K562 (cell line): Measurements from ENCODE around the gene SLC22A12. TPM values are rescaled to one million over a fixed set of nuclear protein-coding genes. Genes with fewer than 3 reads are reported as not detected.

Source experiments
- ATAC-seq: fragments of 200-7000 bp; cut with Tn5 transposase; 3 replicates; pipeline ENCODE4 v1.9.1; 2020; ENCODE audit warnings: moderate library complexity
- BruUV-seq: library from RNA; stranded (reverse); fragments of 400-500 nt; replicated peaks from 2 replicates; lab custom pipeline; 2021; lab: Mats Ljungman, UMichigan
- CTCF ChIA-PET: fragments of 300-600 bp; formaldehyde crosslinking; extraction: SDS; loops from one replicate; lab custom pipeline; 2021; ENCODE audit warnings: low intra/inter-chr PET ratio; lab: Yijun Ruan, JAX
- POLR2A ChIA-PET: fragments of 300-600, 350-650 bp; sonication (Branson Sonifier 250); formaldehyde crosslinking; extraction: SDS; loops from one replicate; lab custom pipeline; 2021; ENCODE audit warnings: antibody characterized with exemption, inconsistent platforms; lab: Yijun Ruan, JAX
- DNase-seq, 4 experiments: peaks; one replicate each; pipeline versions ENCODE4 v3.0.0 to v3.0.0-alpha.2; 2011 to 2018; ENCODE audit warnings: low spot score in 3 of 4, mixed read lengths in 3 of 4; ENCODE audit errors: extremely low read depth in 1 of 4
- FAIRE-seq: peaks from 2 replicates; lab custom pipeline; 2011; peaks lifted over from hg19 to GRCh38; lab: Jason Lieb, UNC
- H2AFZ ChIP-seq: 2 replicates; pipeline ENCODE4 v1.6.0; 2011; ENCODE audit warnings: low read depth, low read length, control low read depth, inconsistent platforms
- H3K27ac ChIP-seq: fragments of 200-600 bp; 3 replicates; pipeline ENCODE4 v1.8.0; 2011; ENCODE audit warnings: low read depth, mild to moderate bottlenecking, control low read depth, inconsistent platforms, low read length, moderate library complexity, mixed read lengths; ENCODE audit errors: extremely low read depth
- H3K27me3 ChIP-seq, 2 experiments: fragments of 300-600 bp in 1 of 2; 2 replicates in 1 of 2; 3 replicates in 1 of 2; pipeline versions ENCODE4 v1.6.0 to v1.8.0; 2011; ENCODE audit warnings: inconsistent platforms in 2 of 2, low read length in 2 of 2, mild to moderate bottlenecking in 1 of 2, mixed read lengths in 1 of 2, moderate library complexity in 1 of 2; ENCODE audit not compliant: control insufficient read depth in 2 of 2, insufficient read depth in 2 of 2
- H3K36me3 ChIP-seq: fragments of 300-600 bp; 3 replicates; pipeline ENCODE4 v1.8.0; 2011; ENCODE audit warnings: mild to moderate bottlenecking, low read length, inconsistent platforms; ENCODE audit not compliant: control insufficient read depth, insufficient read depth
- H3K4me1 ChIP-seq, 2 experiments: fragments of 200-600 bp in 1 of 2; replicated peaks in 1 of 2; 2 replicates in 1 of 2; 3 replicates in 1 of 2; pipeline versions ENCODE4 v1.5.1 to v1.8.0; 2011; ENCODE audit warnings: inconsistent platforms in 2 of 2, low read length in 2 of 2, mild to moderate bottlenecking in 1 of 2, mixed read lengths in 1 of 2, moderate library complexity in 1 of 2; ENCODE audit not compliant: control insufficient read depth in 2 of 2, insufficient read depth in 2 of 2
- H3K4me2 ChIP-seq: 2 replicates; pipeline ENCODE4 v1.6.1; 2011; ENCODE audit warnings: low read length, control low read depth, inconsistent platforms, mixed read lengths; ENCODE audit not compliant: insufficient read depth
- H3K4me3 ChIP-seq: fragments of 200-600 bp; sonication (generic), shearing (Covaris generic); 2 replicates; pipeline ENCODE4 v1.5.1; 2016; ENCODE audit warnings: control low read depth, inconsistent platforms
- H3K79me2 ChIP-seq: fragments of 200-600 bp; 3 replicates; pipeline ENCODE4 v1.8.0; 2011; ENCODE audit warnings: low read length, inconsistent platforms; ENCODE audit not compliant: control insufficient read depth, insufficient read depth
- H3K9ac ChIP-seq, 2 experiments: 2 replicates each; pipeline versions ENCODE4 v1.6.0 to v1.6.1; 2011; ENCODE audit warnings: low read depth in 2 of 2, low read length in 2 of 2, control low read depth in 1 of 2, inconsistent platforms in 1 of 2, mild to moderate bottlenecking in 1 of 2, mixed read lengths in 1 of 2; ENCODE audit not compliant: insufficient read depth in 1 of 2
- H3K9me1 ChIP-seq: one replicate; pipeline ENCODE4 v1.6.0; 2011; ENCODE audit warnings: inconsistent platforms, mild to moderate bottlenecking, low read length, moderate library complexity; ENCODE audit not compliant: control insufficient read depth, insufficient read depth
- H3K9me3 ChIP-seq: replicated peaks from 2 replicates; pipeline ENCODE4 v1.5.1; 2011; ENCODE audit warnings: low read depth, low read length, inconsistent platforms; ENCODE audit not compliant: control insufficient read depth, insufficient read depth
- H4K20me1 ChIP-seq: replicated peaks from 2 replicates; pipeline ENCODE4 v1.6.1; 2011; ENCODE audit warnings: low read length, inconsistent platforms, mixed read lengths; ENCODE audit not compliant: control insufficient read depth, insufficient read depth
- NFIC ChIP-seq: fragments of 450-650 bp; IDR thresholded peaks from 2 replicates; pipeline ENCODE4 v1.6.1; 2017; ENCODE audit warnings: mild to moderate bottlenecking, inconsistent platforms
- PKNOX1 ChIP-seq: fragments of 450-650 bp; IDR thresholded peaks from 2 replicates; pipeline ENCODE4 v1.6.1; 2016
- SRSF7 ChIP-seq: fragments of 200-400 bp; formaldehyde crosslinking; optimal IDR thresholded peaks from 2 replicates; pipeline ENCODE3; 2017; ENCODE audit warnings: mild to moderate bottlenecking, low read depth, low read length
- ZSCAN29 ChIP-seq: fragments of 450-650 bp; IDR thresholded peaks from 2 replicates; pipeline ENCODE4 v1.6.1; 2017
- whole genome bisulfite sequencing: fragments of 100-300 bp; shearing (Covaris generic); methylation state at CpG from one replicate; pipeline ENCODE4 v1.1.6; 2016; ENCODE audit warnings: low coverage, mixed read lengths; ENCODE audit not compliant: insufficient coverage; ENCODE audit errors: missing lambda C conversion rate; 5-methylcytosine and 5-hydroxymethylcytosine counted together
- in situ Hi-C: fragments of 300-500 bp; cut with MboI; formaldehyde crosslinking; loops from 4 replicates; pipeline ENCODE4 v1.15.0; 2018; ENCODE audit warnings: inconsistent platforms, mixed read lengths
- intact Hi-C: fragments of 100-400 bp; cut with micrococcal nuclease; formaldehyde crosslinking; loops from 2 replicates; pipeline ENCODE4 v1.14.2; 2022
- polyA plus RNA-seq, 8 experiments: library from polyadenylated mRNA; depleted of rRNA in 4 of 8; stranded (reverse) in 5 of 8; unstranded in 3 of 8; fragments of >200 nt; fragmentation: Nextera tagmentation in 2 of 8; fragmentation: Illumina TruSeq in 1 of 8; extraction: Ambion mirVana in 2 of 8; extraction: Trizol in 1 of 8; gene quantifications; 2 replicates each; pipeline versions ENCODE4 v1.2.1 to v1.2.3, GENCODE V29; 2011 to 2014; ENCODE audit warnings: inconsistent platforms in 1 of 8, missing spikeins in 1 of 8
- total RNA-seq, 7 experiments: library from RNA; depleted of rRNA in 6 of 7; stranded (reverse); fragments of >200 nt in 6 of 7; fragmentation: Illumina TruSeq in 2 of 7; extraction: Trizol in 2 of 7; gene quantifications; 2 replicates each; pipeline versions ENCODE4 v1.2.1 to v1.2.3, GENCODE V29; 2011 to 2021; ENCODE audit warnings: low replicate concordance in 1 of 7

SLC22A12 gene
- total and polyA plus RNA-seq, 9 of the 15 experiments (the other 6 are each of a cell fraction or from before 2014, with no cell fraction given), result not detected

GRCh38 chr11:64600281-64600992, 9.4 kb downstream of the SLC22A12 start:
- POLR2A ChIA-PET, result interaction anchor here (0.6 kb wide), 1 partner anchor 435 kb away, joined by 3 read pairs; no protein-coding TSS in a partner anchor
- CTCF ChIA-PET, result no interaction called here
- Histone ChIP-seq H3K9me1 (no peaks in the 10 kb centered on the region), H3K9me3 (no peaks in the 10 kb centered on the region), H2AFZ (no peak overlapping the region), H3K27ac (no peak overlapping the region), H3K4me3 (no peak overlapping the region), H4K20me1 (peaks cover 10% of the 10 kb centered on the region), H3K27me3 (peaks cover 3 to 50% of the 10 kb centered on the region in 2 experiments; a peak in 4 of 5 replicates), H3K4me2 (no peak overlapping the region), H3K4me1 (peaks cover 0 to 23% of the 10 kb centered on the region in 2 experiments; a peak in 3 of 5 replicates), H3K79me2 (no peaks in the 10 kb centered on the region), H3K36me3 (no peaks in the 10 kb centered on the region), H3K9ac (0 out of 4 replicates have a peak overlapping the region, but pooled peaks of 1 of the 2 experiments have one; percentile 11)
- no TSS peak for BruUV-seq
- intact Hi-C loops (no loop called here), in situ Hi-C loops (no loop called here)
- no peak for DNase-seq
- WGBS, result 3% methylated on average over 13 of the region's 19 CpGs
- TF ChIP-seq SRSF7 (no peak), ZSCAN29 (no peak)
- FAIRE-seq, result no peak
- ATAC-seq, result no peak

GRCh38 chr11:64601605-64602465, 10.8 kb downstream of the SLC22A12 start:
- CTCF ChIA-PET, result no interaction called here
- no peaks in the 10 kb centered on the region for H3K9me3 ChIP-seq
- intact Hi-C loops (no loop called here), in situ Hi-C loops (no loop called here)
- WGBS, result 4% methylated on average over 11 of the region's 12 CpGs
- peaks cover 0 to 23% of the 10 kb centered on the region in 2 experiments; a peak in 3 of 5 replicates for H3K4me1 ChIP-seq
- no peaks in the 10 kb centered on the region for H3K79me2 ChIP-seq
- ATAC-seq (no peak), DNase-seq (no peak), FAIRE-seq (no peak)
- H3K9me1 ChIP-seq, result no peaks in the 10 kb centered on the region
- no peaks in the 10 kb centered on the region for H3K36me3 ChIP-seq
- H3K4me3 ChIP-seq, result no peak overlapping the region
- no peak overlapping the region for H3K27ac ChIP-seq
- peaks cover 5 to 55% of the 10 kb centered on the region in 2 experiments; a peak in 4 of 5 replicates for H3K27me3 ChIP-seq
- POLR2A ChIA-PET, result no interaction called here
- BruUV-seq, result no TSS peak
- no peak overlapping the region for H3K4me2 ChIP-seq
- peaks cover 10% of the 10 kb centered on the region for H4K20me1 ChIP-seq
- TF ChIP-seq PKNOX1, result peak; percentile 54; the same call in 1 of the 2 replicates
- TF ChIP-seq NFIC, result no peak
- H2AFZ ChIP-seq, result no peak overlapping the region
- no peak overlapping the region for H3K9ac ChIP-seq
